K562 (cell line): Measurements from ENCODE around the gene LRRC25. TPM values are rescaled to one million over a fixed set of nuclear protein-coding genes. Genes with fewer than 3 reads are reported as not detected.
A peak's percentile ranks its signal among the peaks of the same experiment; 100 is the strongest.

ENCODE experiments used
- ATAC-seq: fragments of 200-7000 bp; cut with Tn5 transposase; 3 replicates; pipeline ENCODE4 v1.9.1; 2020; ENCODE audit warnings: moderate library complexity
- BruUV-seq: library from RNA; stranded (reverse); fragments of 400-500 nt; replicated peaks from 2 replicates; lab custom pipeline; 2021; lab: Mats Ljungman, UMichigan
- CTCF ChIA-PET: fragments of 300-600 bp; formaldehyde crosslinking; extraction: SDS; loops from one replicate; lab custom pipeline; 2021; ENCODE audit warnings: low intra/inter-chr PET ratio; lab: Yijun Ruan, JAX
- POLR2A ChIA-PET: fragments of 300-600, 350-650 bp; sonication (Branson Sonifier 250); formaldehyde crosslinking; extraction: SDS; loops from one replicate; lab custom pipeline; 2021; ENCODE audit warnings: antibody characterized with exemption, inconsistent platforms; lab: Yijun Ruan, JAX
- DNase-seq, 4 experiments: peaks; one replicate each; pipeline versions ENCODE4 v3.0.0 to v3.0.0-alpha.2; 2011 to 2018; ENCODE audit warnings: low spot score in 3 of 4, mixed read lengths in 3 of 4; ENCODE audit errors: extremely low read depth in 1 of 4
- FAIRE-seq: peaks from 2 replicates; lab custom pipeline; 2011; peaks lifted over from hg19 to GRCh38; lab: Jason Lieb, UNC
- H2AFZ ChIP-seq: 2 replicates; pipeline ENCODE4 v1.6.0; 2011; ENCODE audit warnings: low read depth, low read length, control low read depth, inconsistent platforms
- H3K27ac ChIP-seq: fragments of 200-600 bp; 3 replicates; pipeline ENCODE4 v1.8.0; 2011; ENCODE audit warnings: low read depth, mild to moderate bottlenecking, control low read depth, inconsistent platforms, low read length, moderate library complexity, mixed read lengths; ENCODE audit errors: extremely low read depth
- H3K27me3 ChIP-seq, 2 experiments: fragments of 300-600 bp in 1 of 2; 2 replicates in 1 of 2; 3 replicates in 1 of 2; pipeline versions ENCODE4 v1.6.0 to v1.8.0; 2011; ENCODE audit warnings: inconsistent platforms in 2 of 2, low read length in 2 of 2, mild to moderate bottlenecking in 1 of 2, mixed read lengths in 1 of 2, moderate library complexity in 1 of 2; ENCODE audit not compliant: control insufficient read depth in 2 of 2, insufficient read depth in 2 of 2
- H3K36me3 ChIP-seq: fragments of 300-600 bp; 3 replicates; pipeline ENCODE4 v1.8.0; 2011; ENCODE audit warnings: mild to moderate bottlenecking, low read length, inconsistent platforms; ENCODE audit not compliant: control insufficient read depth, insufficient read depth
- H3K4me1 ChIP-seq, 2 experiments: fragments of 200-600 bp in 1 of 2; replicated peaks in 1 of 2; 2 replicates in 1 of 2; 3 replicates in 1 of 2; pipeline versions ENCODE4 v1.5.1 to v1.8.0; 2011; ENCODE audit warnings: inconsistent platforms in 2 of 2, low read length in 2 of 2, mild to moderate bottlenecking in 1 of 2, mixed read lengths in 1 of 2, moderate library complexity in 1 of 2; ENCODE audit not compliant: control insufficient read depth in 2 of 2, insufficient read depth in 2 of 2
- H3K4me2 ChIP-seq: 2 replicates; pipeline ENCODE4 v1.6.1; 2011; ENCODE audit warnings: low read length, control low read depth, inconsistent platforms, mixed read lengths; ENCODE audit not compliant: insufficient read depth
- H3K4me3 ChIP-seq: fragments of 200-600 bp; sonication (generic), shearing (Covaris generic); 2 replicates; pipeline ENCODE4 v1.5.1; 2016; ENCODE audit warnings: control low read depth, inconsistent platforms
- H3K79me2 ChIP-seq: fragments of 200-600 bp; 3 replicates; pipeline ENCODE4 v1.8.0; 2011; ENCODE audit warnings: low read length, inconsistent platforms; ENCODE audit not compliant: control insufficient read depth, insufficient read depth
- H3K9ac ChIP-seq, 2 experiments: 2 replicates each; pipeline versions ENCODE4 v1.6.0 to v1.6.1; 2011; ENCODE audit warnings: low read depth in 2 of 2, low read length in 2 of 2, control low read depth in 1 of 2, inconsistent platforms in 1 of 2, mild to moderate bottlenecking in 1 of 2, mixed read lengths in 1 of 2; ENCODE audit not compliant: insufficient read depth in 1 of 2
- H3K9me1 ChIP-seq: one replicate; pipeline ENCODE4 v1.6.0; 2011; ENCODE audit warnings: inconsistent platforms, mild to moderate bottlenecking, low read length, moderate library complexity; ENCODE audit not compliant: control insufficient read depth, insufficient read depth
- H3K9me3 ChIP-seq: replicated peaks from 2 replicates; pipeline ENCODE4 v1.5.1; 2011; ENCODE audit warnings: low read depth, low read length, inconsistent platforms; ENCODE audit not compliant: control insufficient read depth, insufficient read depth
- H4K20me1 ChIP-seq: replicated peaks from 2 replicates; pipeline ENCODE4 v1.6.1; 2011; ENCODE audit warnings: low read length, inconsistent platforms, mixed read lengths; ENCODE audit not compliant: control insufficient read depth, insufficient read depth
- ARID2 ChIP-seq: fragments of 450-650 bp; IDR thresholded peaks from 2 replicates; pipeline ENCODE4 v1.6.1; 2017; ENCODE audit warnings: antibody characterized with exemption, mild to moderate bottlenecking
- HLTF ChIP-seq: fragments of 450-650 bp; IDR thresholded peaks from 2 replicates; pipeline ENCODE4 v1.6.1; 2016
- MAFK ChIP-seq: IDR thresholded peaks from 2 replicates; pipeline ENCODE4 v1.6.1; 2011; ENCODE audit warnings: low read length, improper control_type of control experiment
- PML ChIP-seq: IDR thresholded peaks from 2 replicates; pipeline ENCODE4 v1.6.1; 2012; ENCODE audit warnings: low read length, inconsistent platforms
- SREBF2 ChIP-seq: sonication (generic); formaldehyde crosslinking; IDR thresholded peaks from 2 replicates; pipeline ENCODE4 v1.4.0; 2020; ENCODE audit warnings: mild to moderate bottlenecking, missing genetic modification reagents
- SRSF9 ChIP-seq: fragments of 200-400 bp; formaldehyde crosslinking; IDR thresholded peaks from 2 replicates; pipeline ENCODE4 v1.6.1; 2017; ENCODE audit warnings: low read depth, low read length, borderline replicate concordance
- WGBS: fragments of 100-300 bp; shearing (Covaris generic); methylation state at CpG from one replicate; pipeline ENCODE4 v1.1.6; 2016; ENCODE audit warnings: low coverage, mixed read lengths; ENCODE audit not compliant: insufficient coverage; ENCODE audit errors: missing lambda C conversion rate; 5-methylcytosine and 5-hydroxymethylcytosine counted together
- in situ Hi-C: fragments of 300-500 bp; cut with MboI; formaldehyde crosslinking; loops from 4 replicates; pipeline ENCODE4 v1.15.0; 2018; ENCODE audit warnings: inconsistent platforms, mixed read lengths
- intact Hi-C: fragments of 100-400 bp; cut with micrococcal nuclease; formaldehyde crosslinking; loops from 2 replicates; pipeline ENCODE4 v1.14.2; 2022
- polyA plus RNA-seq, 8 experiments: library from polyadenylated mRNA; depleted of rRNA in 4 of 8; stranded (reverse) in 5 of 8; unstranded in 3 of 8; fragments of >200 nt; fragmentation: Nextera tagmentation in 2 of 8; fragmentation: Illumina TruSeq in 1 of 8; extraction: Ambion mirVana in 2 of 8; extraction: Trizol in 1 of 8; gene quantifications; 2 replicates each; pipeline versions ENCODE4 v1.2.1 to v1.2.3, GENCODE V29; 2011 to 2014; ENCODE audit warnings: inconsistent platforms in 1 of 8, missing spikeins in 1 of 8
- total RNA-seq, 7 experiments: library from RNA; depleted of rRNA in 6 of 7; stranded (reverse); fragments of >200 nt in 6 of 7; fragmentation: Illumina TruSeq in 2 of 7; extraction: Trizol in 2 of 7; gene quantifications; 2 replicates each; pipeline versions ENCODE4 v1.2.1 to v1.2.3, GENCODE V29; 2011 to 2021; ENCODE audit warnings: low replicate concordance in 1 of 7
- TF ChIP-seq, protein P1 (sequence below): sonication (generic); formaldehyde crosslinking; IDR thresholded peaks from 2 replicates; pipeline ENCODE4 v1.8.1; 2023; ENCODE audit warnings: mild to moderate bottlenecking, missing genetic modification reagents, moderate library complexity
- TF ChIP-seq, protein P2 (sequence below), 2 experiments: fragments of 450-650 bp; IDR thresholded peaks; 2 replicates each; pipeline ENCODE4 v1.6.1; 2018; ENCODE audit warnings: mild to moderate bottlenecking in 2 of 2, low read depth in 1 of 2; ENCODE audit not compliant: partially characterized antibody in 2 of 2
- TF ChIP-seq, protein P3 (sequence below): sonication (generic); formaldehyde crosslinking; IDR thresholded peaks from 2 replicates; pipeline ENCODE4 v1.8.0; 2022; ENCODE audit warnings: mild to moderate bottlenecking, missing genetic modification reagents
- TF ChIP-seq, protein P4 (sequence below): IDR thresholded peaks from 3 replicates; pipeline ENCODE4 v1.6.1; 2011; ENCODE audit warnings: borderline replicate concordance, mild to moderate bottlenecking; ENCODE audit not compliant: insufficient read length, insufficient read depth

Gene LRRC25
- total and polyA plus RNA-seq, 9 of the 15 experiments (the other 6 are each of a cell fraction or from before 2014, with no cell fraction given) = 0.07 to 0.36 (median 0.10) TPM; not detected in 3

DNA sequence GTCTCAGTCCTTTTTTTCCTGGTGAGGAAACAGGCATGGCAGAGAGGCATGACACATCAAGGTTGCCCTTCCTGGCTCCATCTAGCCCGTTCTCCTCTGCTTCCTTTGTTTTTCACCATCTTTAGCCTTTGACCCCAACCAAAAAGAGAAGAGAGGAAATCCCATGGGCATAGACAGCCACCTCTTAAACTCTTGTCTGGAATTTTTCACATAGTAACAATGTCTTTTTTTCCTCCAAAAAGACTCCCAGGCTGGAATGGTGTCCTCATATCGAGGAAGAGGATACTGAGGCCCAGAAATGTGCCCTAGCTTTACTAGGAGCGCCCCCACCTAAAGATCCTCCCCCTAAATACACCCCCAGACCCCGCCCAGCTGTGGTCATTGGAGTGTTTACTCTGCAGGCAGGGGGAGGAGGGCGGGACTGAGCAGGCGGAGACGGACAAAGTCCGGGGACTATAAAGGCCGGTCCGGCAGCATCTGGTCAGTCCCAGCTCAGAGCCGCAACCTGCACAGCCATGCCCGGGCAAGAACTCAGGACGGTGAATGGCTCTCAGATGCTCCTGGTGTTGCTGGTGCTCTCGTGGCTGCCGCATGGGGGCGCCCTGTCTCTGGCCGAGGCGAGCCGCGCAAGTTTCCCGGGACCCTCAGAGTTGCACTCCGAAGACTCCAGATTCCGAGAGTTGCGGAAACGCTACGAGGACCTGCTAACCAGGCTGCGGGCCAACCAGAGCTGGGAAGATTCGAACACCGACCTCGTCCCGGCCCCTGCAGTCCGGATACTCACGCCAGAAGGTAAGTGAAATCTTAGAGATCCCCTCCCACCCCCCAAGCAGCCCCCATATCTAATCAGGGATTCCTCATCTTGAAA is 11.5 kb downstream of the LRRC25 start, which contains the start of gene GDF15:
TSS of gene GDF15 (plus strand) at position 484 of the 868 bp plus-strand sequence. CDS start at position 516, 32 bp downstream.
- peak within 1 kb of the TSS; percentile 89 for H3K4me3 ChIP-seq
- peak; percentile 82 to 98 (median 90) for DNase-seq
- H2AFZ ChIP-seq = peak within 1 kb of the TSS; percentile 78
- WGBS = under 1% methylated on average over 22 of the region's 33 CpGs
- H3K79me2 ChIP-seq = peaks cover 32% of the 10 kb centered on the region
- peaks cover 23 to 46% of the 10 kb centered on the region in 2 experiments for H3K4me1 ChIP-seq
- no peaks in the 10 kb centered on the region for H3K27me3 ChIP-seq
- POLR2A ChIA-PET = interaction anchor here (0.6 to 8.1 kb wide), 44 partner anchors 10 to 514 kb away, joined by 3 to 244 read pairs (median 5); partner anchors contain the start of genes IQCN, JUND, LRRC25 and LSM4
- in situ Hi-C loops (no loop called here), intact Hi-C loops (loop anchor here (1.0 to 5.0 kb wide), 4 partner anchors 12 to 105 kb away; partner anchors contain the start of gene JUND)
- peak within 1 kb of the TSS; percentile 84 for H3K27ac ChIP-seq
- peaks cover 19% of the 10 kb centered on the region for H4K20me1 ChIP-seq
- peak within 1 kb of the TSS; percentile 90 to 94 for H3K9ac ChIP-seq
- H3K9me3 ChIP-seq = no peaks in the 10 kb centered on the region
- CTCF ChIA-PET = interaction anchor here (0.6 to 1.1 kb wide), 2 partner anchors 44 to 104 kb away, joined by 3 to 4 read pairs; no protein-coding TSS in a partner anchor
- FAIRE-seq = peak; percentile 87
- ATAC-seq = peak; percentile 88
- BruUV-seq = no TSS peak
- no peaks in the 10 kb centered on the region for H3K9me1 ChIP-seq
- H3K4me2 ChIP-seq = peak within 1 kb of the TSS; percentile 94
- peaks cover 32% of the 10 kb centered on the region; the same call in 2 of the 3 replicates for H3K36me3 ChIP-seq
- TF ChIP-seq HLTF = no peak
- TF ChIP-seq, protein P1, sequence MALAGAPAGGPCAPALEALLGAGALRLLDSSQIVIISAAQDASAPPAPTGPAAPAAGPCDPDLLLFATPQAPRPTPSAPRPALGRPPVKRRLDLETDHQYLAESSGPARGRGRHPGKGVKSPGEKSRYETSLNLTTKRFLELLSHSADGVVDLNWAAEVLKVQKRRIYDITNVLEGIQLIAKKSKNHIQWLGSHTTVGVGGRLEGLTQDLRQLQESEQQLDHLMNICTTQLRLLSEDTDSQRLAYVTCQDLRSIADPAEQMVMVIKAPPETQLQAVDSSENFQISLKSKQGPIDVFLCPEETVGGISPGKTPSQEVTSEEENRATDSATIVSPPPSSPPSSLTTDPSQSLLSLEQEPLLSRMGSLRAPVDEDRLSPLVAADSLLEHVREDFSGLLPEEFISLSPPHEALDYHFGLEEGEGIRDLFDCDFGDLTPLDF = peak; percentile 93
- no peak for TF ChIP-seq SREBF2 (CRISPR knock-in tag)
- TF ChIP-seq, protein P2, sequence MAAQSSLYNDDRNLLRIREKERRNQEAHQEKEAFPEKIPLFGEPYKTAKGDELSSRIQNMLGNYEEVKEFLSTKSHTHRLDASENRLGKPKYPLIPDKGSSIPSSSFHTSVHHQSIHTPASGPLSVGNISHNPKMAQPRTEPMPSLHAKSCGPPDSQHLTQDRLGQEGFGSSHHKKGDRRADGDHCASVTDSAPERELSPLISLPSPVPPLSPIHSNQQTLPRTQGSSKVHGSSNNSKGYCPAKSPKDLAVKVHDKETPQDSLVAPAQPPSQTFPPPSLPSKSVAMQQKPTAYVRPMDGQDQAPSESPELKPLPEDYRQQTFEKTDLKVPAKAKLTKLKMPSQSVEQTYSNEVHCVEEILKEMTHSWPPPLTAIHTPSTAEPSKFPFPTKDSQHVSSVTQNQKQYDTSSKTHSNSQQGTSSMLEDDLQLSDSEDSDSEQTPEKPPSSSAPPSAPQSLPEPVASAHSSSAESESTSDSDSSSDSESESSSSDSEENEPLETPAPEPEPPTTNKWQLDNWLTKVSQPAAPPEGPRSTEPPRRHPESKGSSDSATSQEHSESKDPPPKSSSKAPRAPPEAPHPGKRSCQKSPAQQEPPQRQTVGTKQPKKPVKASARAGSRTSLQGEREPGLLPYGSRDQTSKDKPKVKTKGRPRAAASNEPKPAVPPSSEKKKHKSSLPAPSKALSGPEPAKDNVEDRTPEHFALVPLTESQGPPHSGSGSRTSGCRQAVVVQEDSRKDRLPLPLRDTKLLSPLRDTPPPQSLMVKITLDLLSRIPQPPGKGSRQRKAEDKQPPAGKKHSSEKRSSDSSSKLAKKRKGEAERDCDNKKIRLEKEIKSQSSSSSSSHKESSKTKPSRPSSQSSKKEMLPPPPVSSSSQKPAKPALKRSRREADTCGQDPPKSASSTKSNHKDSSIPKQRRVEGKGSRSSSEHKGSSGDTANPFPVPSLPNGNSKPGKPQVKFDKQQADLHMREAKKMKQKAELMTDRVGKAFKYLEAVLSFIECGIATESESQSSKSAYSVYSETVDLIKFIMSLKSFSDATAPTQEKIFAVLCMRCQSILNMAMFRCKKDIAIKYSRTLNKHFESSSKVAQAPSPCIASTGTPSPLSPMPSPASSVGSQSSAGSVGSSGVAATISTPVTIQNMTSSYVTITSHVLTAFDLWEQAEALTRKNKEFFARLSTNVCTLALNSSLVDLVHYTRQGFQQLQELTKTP (IDR thresholded peaks at IDR 0.05; ENCODE audit: low read depth in 1 of 2, partially characterized antibody in 2 of 2) = peak; percentile 83 to 94
- TF ChIP-seq PML = peak; percentile 95
- no peak; the same call in 1 of the 2 replicates for TF ChIP-seq MAFK
- TF ChIP-seq ARID2 = no peak
- no peak for TF ChIP-seq SRSF9
- TF ChIP-seq, protein P3, sequence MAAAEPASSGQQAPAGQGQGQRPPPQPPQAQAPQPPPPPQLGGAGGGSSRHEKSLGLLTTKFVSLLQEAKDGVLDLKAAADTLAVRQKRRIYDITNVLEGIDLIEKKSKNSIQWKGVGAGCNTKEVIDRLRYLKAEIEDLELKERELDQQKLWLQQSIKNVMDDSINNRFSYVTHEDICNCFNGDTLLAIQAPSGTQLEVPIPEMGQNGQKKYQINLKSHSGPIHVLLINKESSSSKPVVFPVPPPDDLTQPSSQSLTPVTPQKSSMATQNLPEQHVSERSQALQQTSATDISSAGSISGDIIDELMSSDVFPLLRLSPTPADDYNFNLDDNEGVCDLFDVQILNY = 0 out of 2 replicates have a peak, but pooled peaks have one; percentile 88
- TF ChIP-seq, protein P4, sequence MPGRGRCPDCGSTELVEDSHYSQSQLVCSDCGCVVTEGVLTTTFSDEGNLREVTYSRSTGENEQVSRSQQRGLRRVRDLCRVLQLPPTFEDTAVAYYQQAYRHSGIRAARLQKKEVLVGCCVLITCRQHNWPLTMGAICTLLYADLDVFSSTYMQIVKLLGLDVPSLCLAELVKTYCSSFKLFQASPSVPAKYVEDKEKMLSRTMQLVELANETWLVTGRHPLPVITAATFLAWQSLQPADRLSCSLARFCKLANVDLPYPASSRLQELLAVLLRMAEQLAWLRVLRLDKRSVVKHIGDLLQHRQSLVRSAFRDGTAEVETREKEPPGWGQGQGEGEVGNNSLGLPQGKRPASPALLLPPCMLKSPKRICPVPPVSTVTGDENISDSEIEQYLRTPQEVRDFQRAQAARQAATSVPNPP = no peak
